GM18519 (cell line): ENCODE measurements around the gene CAMK2B.

Experiments
- ATAC-seq: cut with Tn5 transposase; IDR thresholded peaks from one replicate; pipeline ENCODE4 v1.9.1; 2021; ENCODE audit warnings: mild to moderate bottlenecking, moderate library complexity; ENCODE audit not compliant: unreplicated experiment, low FRiP score

The CAMK2B gene

DNA sequence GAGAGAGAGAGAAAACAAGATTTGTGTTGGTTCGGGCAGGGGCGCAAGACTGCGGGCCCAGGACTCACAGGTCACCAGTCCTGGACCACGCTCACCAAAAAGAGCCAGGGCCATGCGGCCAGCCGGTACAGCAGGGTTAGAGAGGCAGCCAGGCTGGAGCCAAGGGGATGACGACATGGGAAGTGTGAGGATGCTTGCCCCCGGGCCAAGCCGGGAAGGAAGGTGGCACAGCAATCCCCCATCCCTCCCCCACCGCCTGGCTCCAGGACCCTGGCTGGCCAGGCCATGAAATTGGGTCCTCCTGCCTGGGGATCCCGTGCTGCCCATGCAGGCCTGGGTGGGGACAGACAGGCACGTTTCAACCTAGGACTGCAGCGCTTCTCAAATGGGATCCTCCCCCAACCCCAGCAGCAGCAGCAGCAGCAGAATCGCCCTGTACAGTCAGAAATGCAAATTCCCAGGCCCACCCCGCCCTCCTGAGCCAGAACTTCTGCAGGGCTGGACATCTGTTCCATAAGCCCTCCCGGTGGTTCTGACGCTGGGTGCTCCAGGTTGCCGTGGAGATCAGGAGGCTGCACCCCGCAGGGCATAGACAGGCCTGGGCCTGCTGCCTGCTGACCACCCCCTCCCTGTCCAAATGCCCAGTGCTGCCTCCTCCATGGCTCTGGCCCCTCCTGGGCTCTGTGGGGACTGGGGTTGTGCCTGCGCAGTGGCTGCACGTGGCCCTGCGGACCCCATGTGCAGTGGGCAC is 89.6 kb downstream of the CAMK2B start:
- ATAC-seq = no peak

- no peak for ATAC-seq
Measured at GRCh38 chr7:44235066-44235465, 90.3 kb downstream of the CAMK2B start.

DNA sequence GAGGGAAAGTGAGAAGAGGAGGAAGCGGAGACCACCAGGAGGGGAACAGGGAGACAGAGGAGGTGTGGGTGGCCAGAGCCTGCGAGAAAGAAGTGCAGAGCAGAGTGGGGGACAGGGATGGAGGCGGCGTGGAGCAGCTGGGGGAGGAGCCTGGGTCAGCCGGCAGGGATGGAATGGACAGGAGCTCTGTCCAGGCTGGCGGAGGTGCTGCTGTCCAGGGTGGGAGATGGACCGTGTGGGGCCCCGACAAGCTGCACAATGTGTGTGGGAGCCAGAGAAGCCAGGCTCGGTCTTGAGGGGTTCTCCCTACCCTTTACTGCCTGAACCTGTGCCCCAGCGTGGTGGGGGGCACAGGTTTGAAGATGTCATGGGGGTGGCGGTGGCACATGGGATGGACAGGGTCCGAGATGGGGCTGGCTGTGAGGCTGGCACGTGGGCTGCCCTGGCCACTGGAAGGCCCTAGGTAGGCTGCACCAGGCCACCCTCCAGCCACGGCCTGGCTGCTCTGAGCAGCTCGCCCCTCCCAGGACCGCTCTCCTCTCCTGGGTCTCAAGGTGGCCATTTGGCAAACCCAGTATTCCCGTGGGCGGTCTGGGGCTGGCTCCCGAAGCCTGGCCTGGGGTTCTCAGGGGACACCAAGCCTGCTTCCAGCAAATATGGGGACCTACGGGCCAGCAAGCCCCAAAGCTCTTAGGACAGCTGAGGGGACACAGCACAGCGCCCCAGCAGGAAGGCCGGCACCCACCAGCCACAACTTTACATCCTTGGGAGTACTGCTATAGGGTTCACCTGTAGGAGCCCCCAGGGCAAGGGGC is 92.3 kb downstream of the CAMK2B start:
- no peak for ATAC-seq

- no peak for ATAC-seq
Measured at GRCh38 chr7:44232396-44232795, 93.0 kb downstream of the CAMK2B start.

DNA sequence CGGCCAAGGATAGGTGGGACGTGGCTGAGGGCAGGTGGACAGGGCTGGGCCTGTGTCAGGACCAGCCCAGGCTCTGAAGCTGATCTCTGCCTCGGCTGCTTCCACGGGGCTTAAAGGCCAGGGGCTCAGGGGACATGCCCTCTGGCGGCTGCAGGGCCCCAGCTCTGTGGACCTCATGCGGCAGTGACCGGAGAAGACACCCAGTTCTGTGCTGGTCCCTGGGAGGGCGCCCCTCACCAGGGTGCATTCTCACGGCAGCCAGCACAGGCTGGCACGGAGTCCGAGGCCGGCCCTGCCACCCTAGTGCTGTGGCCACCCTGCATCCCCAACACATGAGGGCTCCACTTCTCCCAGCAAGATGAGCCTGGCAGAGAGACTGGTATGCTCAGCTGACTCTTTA is 94.3 kb downstream of the CAMK2B start:
- no peak for ATAC-seq

DNA sequence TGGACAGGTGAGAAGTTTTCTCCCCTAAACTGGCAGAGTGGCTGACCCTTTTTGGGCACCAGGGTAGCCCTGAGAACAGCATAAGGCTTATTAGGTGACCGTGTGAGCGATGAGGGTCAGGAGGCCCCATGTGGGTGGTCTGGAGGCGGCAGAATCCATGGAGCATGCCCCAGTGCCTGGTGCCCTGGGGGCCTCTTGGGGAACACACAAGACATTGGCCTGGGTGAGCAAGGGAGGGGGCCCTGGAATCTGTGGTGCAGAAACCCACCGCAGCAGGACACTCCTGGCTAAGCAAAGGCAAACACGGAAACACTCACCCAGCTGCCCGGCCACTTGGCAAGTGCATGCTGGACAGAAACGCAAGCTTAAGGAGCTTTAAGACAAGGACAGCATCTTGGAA is 95.1 kb downstream of the CAMK2B start:
- no peak for ATAC-seq

DNA sequence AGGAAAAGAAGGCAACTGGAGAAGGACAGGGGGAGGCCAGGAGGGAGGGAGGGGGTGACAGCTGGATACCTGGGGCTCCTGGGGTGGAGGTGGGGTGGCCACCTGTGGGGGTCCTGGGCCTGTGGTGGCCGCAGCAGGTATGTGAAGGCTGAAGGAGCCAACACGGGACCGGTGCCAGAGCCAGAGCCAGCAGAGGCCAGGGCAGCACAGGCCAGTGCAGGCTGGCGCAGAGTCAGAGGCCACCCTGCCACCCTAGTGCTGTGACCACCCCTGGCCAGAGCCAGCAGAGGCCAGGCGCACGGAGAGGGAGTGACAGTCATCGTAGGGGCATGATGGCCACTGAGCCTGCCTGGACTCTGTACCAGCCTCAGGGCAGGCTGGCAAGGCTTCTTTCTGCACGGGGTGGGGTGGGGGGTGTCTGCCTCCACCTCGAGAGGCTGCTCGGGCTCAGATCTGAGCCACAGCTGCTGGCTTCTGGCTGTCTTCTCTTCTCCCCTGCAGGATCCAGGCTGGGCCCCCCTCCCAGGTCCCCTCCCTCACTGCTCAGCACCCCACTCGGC is 95.8 kb downstream of the CAMK2B start:
- ATAC-seq = no peak

DNA sequence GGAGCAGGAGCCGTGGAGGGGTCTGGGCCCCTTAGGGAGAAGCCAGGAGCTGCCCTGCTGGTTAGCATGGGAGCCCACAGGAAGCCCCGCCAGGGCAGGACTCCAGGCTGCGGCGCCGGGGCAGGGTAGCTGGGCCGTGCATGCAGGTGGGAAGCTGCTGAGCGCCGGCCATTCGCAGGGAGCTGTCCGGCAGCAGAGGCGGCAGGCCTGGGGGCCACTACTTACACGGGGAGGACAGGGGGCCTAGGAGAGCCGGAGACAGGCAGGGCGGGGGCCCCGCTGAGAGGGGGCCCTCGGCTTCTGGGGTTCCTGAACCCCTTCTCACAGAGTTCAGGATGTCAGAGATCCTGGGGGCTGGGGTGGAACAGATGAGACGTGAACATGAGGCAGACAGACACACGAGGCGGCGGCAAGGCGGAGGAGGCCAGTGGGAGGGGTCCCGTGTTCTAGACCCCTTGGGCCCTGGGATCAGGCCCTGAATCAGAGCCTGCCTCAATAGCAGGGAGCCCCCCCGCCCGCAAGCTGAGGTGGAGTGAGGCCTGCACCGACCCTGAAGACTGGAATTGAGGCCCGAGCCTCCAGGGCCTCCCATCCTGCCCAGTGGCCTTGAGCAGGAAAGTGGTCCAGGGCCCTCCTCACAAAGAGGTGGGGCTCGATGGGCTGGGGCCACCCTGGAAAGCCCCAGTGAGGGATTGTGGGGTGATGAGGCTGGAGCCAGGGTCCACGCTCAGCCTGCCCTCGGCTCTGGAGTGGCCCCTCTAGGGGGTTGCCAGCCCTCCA is 96.6 kb downstream of the CAMK2B start:
- no peak for ATAC-seq

DNA sequence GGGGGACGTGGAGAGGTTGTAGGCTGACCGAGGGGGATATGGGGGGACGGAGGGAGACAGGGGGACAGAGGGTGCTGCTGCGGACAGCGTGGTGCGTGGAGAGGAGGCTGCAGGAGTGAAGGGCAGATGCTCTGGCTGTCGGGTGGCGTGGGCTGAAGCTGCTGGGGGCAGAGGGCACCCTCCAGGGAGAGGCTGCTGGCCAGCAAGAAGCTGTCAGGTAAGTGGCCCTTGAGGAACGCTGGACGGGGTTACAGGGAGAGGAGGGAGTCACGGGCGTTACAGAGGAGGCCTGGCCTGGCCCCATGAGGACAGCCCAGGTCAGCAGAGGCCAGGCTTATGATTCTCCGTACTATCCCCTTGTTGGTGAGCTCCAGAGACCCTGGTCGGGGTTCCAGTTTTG is 97.5 kb downstream of the CAMK2B start:
- no peak for ATAC-seq

GRCh38 chr7:44226396-44226753 is 99.0 kb downstream of the CAMK2B start:
- no peak for ATAC-seq

DNA sequence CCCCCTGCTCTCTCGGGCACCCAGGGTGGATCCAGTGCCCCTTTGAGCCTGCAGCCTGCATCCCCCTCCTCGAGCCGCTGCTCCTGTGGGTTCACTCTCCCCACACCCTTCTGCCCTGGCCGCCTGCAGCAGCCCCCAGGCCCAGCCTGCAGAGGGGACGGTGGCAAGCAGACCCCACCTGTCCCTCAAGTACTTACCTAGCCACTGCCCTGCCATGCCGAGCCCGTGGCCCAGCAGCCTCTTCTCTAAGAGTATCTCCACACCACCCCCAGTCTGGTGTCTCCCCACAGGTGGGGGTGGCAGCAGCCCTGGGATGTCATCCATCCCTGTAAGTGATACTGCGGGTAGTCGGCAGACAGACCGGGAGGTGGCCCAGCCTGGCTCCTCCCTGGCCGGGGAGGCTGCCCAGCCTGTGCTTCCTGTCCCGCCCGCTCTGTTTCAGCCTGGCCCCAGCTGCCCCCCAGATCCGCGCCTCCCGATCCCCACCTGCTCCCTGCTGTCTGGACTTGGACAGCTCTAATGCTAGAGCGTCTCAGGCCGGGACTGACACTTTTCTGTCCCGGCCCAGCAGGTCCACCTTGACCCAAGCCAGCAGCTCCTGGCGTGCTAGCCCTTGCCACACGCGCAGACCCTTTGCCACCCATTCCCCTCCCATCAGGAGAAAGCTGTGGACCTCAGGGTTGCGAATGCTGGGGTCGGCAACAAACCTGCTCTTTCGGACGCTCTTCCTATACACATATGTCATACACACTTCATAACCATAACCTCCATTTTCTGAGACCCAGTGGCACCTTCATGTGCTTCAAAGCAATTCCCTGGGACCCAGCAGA is 99.6 kb downstream of the CAMK2B start:
- no peak for ATAC-seq

DNA sequence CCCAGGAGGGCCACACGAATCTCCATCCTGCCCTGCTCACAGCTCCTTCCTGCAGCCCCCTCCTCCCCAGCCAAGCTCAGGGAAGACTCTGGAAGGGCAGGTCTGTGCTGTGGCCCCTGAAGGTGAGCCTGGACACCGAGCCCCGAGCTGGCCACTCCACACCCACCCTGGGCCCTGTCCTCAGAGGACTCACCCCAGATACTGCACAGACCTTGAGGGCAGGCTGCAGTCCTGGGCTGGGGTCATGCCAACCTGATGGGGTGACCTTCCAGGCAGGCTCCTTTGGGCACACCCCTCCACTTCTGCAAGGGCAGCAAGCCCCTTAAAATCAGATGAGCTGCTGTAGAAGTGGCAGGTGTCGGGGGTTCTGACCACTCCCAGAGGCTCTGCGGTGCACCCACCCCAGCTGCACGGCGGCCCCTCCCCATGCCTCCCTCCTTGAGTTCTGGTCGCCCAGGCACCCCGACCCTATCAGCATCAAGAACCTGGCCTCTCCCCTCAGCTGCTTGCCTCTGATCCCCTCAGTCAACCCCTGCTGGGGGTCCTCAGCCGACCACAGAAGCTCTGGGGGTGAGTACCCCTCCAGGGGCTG is 100.3 kb downstream of the CAMK2B start:
- no peak for ATAC-seq

GRCh38 chr7:44224080-44224973 is 101.1 kb downstream of the CAMK2B start:
- no peak for ATAC-seq

DNA sequence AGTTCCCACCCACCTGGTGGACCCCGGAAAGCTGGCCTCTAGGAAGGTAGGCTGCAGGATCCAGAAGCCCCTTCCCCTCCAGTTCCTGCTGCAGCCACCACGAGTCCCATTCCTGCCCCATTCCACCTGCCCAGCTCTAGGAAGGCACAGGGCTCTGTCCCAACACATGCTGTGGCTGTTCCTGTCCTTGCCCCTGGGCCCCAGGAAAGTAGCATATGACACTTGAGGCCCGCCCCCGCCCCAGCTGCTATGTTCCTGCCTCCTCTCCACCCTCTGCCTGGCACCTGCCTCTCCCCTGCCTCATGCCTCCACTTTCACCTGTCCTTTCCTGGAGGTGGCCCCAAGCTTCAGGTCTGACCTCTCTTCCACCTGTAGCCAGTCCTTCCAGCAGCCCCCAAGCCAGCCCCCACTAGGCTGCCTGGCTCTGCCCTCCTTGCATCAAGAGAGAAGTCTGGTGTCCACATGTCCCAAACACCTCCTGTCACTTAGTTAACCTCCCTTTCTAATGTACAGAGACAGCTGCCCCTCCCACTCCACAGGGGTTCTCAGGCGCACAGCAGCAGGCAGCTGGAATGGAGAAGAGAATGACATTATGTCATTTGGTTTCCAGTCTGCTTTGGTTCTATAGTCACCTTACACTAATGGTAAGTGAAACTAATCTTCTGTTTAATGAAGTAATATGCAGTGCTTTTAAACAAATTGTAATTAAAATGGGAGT is 101.9 kb downstream of the CAMK2B start:
- no peak for ATAC-seq

- ATAC-seq = no peak
Measured at GRCh38 chr7:44222776-44223261, 102.6 kb downstream of the CAMK2B start.

DNA sequence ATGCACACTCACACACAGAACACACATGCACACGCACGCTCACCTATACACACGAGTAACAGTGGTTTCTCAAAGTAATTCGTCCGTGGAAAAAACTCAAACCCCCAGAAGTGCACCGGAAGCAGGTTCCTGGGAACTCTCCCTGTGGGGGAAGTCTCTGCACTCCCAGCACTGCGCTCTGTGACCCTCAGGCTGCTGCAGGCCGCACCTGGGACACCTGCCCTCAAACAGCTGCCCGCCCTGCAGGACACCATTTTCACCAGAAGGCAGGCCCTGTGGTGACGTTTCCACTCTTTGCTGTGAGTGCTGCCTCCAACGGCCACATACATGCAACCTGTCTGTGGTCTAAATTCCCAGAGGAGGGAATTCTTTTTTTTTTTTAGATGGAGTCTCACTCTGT is 103.3 kb downstream of the CAMK2B start:
- ATAC-seq = no peak

DNA sequence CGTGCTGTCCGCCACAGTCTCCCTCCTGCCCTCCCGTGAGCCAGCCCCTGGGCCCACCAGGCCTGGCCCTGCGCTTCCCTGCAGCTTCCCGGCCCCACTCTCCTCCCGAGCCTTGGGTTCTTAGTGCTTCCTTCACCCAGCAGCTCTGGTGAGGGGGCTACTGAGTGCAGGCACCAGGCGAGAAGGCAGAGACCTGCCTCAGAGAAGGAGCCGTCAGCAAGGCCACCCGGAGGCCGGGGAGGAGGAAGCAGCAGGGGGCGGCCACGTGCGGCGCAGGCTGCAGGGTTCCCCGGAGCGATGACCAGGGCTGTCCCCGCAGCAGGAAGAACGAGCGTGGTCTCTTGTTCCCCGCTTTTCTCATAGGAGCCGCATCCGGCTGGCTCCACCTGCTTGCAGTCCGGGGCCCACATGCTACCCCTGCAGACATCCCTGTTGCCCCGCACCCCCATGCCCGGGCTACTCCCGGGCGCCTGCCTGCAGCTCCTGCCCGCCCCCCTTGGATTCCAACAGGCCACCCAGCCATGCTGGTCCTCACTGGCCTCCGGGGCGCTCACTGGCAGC is 104.1 kb downstream of the CAMK2B start:
- no peak for ATAC-seq
